B cell (primary cell): Measurements from ENCODE around the gene ERBB3. TPM values are rescaled to one million over a fixed set of nuclear protein-coding genes. Genes with fewer than 3 reads are reported as not detected.

ENCODE experiments used
- ATAC-seq: fragments of 200-7000 bp; cut with Tn5 transposase; one replicate; pipeline ENCODE4 v1.10.0; 2021; ENCODE audit warnings: low read depth, mild to moderate bottlenecking, moderate number of reproducible peaks, moderate library complexity
- CTCF ChIA-PET: fragments of 350-600 bp; sonication (Branson Sonifier 250); formaldehyde crosslinking; loops from one replicate; lab custom pipeline; 2021; ENCODE audit warnings: antibody characterized with exemption, inconsistent platforms; lab: Charles Lee
- POLR2A ChIA-PET: fragments of 350-600 bp; sonication (Branson Sonifier 250); formaldehyde crosslinking; loops from one replicate; lab custom pipeline; 2021; ENCODE audit warnings: antibody characterized with exemption; lab: Charles Lee
- DNase-seq: peaks from one replicate; pipeline ENCODE4 v3.0.0; 2013
- H2AFZ ChIP-seq: 2 replicates; pipeline ENCODE4 v1.6.1; 2012; ENCODE audit warnings: mild to moderate bottlenecking, low read depth, low read length; ENCODE audit not compliant: insufficient read depth, poor library complexity, severe bottlenecking
- H3K27ac ChIP-seq, 2 donors: 1 replicate in 1 of 2; 2 replicates in 1 of 2; pipeline ENCODE4 v1.5.1; 2012 to 2013; ENCODE audit warnings: low read length in 2 of 2, mild to moderate bottlenecking in 2 of 2, moderate library complexity in 1 of 2
- H3K27me3 ChIP-seq, 4 experiments: fragments of 200-600 bp in 1 of 4; sonication (generic) in 1 of 4; replicated peaks in 1 of 4; 1 replicate in 2 of 4; 2 replicates in 2 of 4; pipeline versions ENCODE4 v1.6.1 to v1.7.0; 2013 to 2016; ENCODE audit warnings: low read length in 3 of 4, mild to moderate bottlenecking in 2 of 4, mixed read lengths in 1 of 4, moderate library complexity in 1 of 4; ENCODE audit not compliant: insufficient read depth in 4 of 4, control insufficient read depth in 3 of 4; ENCODE audit errors: control extremely low read depth in 1 of 4
- H3K36me3 ChIP-seq, 2 experiments: replicated peaks in 1 of 2; 1 replicate in 1 of 2; 2 replicates in 1 of 2; pipeline versions ENCODE4 v1.6.1 to v1.7.1; 2013; ENCODE audit warnings: low read length in 1 of 2; ENCODE audit not compliant: insufficient read depth in 2 of 2, control insufficient read depth in 1 of 2; ENCODE audit errors: control extremely low read depth in 1 of 2, extremely low read depth in 1 of 2
- H3K4me1 ChIP-seq, 2 donors: fragments of 200-600 bp in 1 of 2; sonication (generic) in 1 of 2; 1 replicate in 1 of 2; 2 replicates in 1 of 2; pipeline versions ENCODE4 v1.5.1 to v1.6.1; 2013 to 2017; ENCODE audit warnings: low read length in 2 of 2; ENCODE audit not compliant: control insufficient read depth in 2 of 2, insufficient read depth in 2 of 2
- H3K4me2 ChIP-seq: replicated peaks from 2 replicates; pipeline ENCODE3; 2012; ENCODE audit warnings: mild to moderate bottlenecking, low read depth, low read length; ENCODE audit not compliant: poor library complexity, severe bottlenecking
- H3K4me3 ChIP-seq, 5 experiments: fragments of 200-600 bp in 1 of 5; sonication (generic) in 1 of 5; 1 replicate in 3 of 5; 2 replicates in 2 of 5; pipeline versions ENCODE4 v1.5.1 to v1.7.0; 2011 to 2016; ENCODE audit warnings: low read length in 4 of 5, mild to moderate bottlenecking in 4 of 5, low read depth in 2 of 5, control low read depth in 1 of 5, moderate library complexity in 1 of 5; ENCODE audit not compliant: insufficient read depth in 1 of 5; ENCODE audit errors: control extremely low read depth in 1 of 5, extremely low read depth in 1 of 5
- H3K79me2 ChIP-seq: fragments of 200-600 bp; sonication (generic); one replicate; pipeline ENCODE4 v1.6.0; 2016; ENCODE audit warnings: low read length; ENCODE audit not compliant: control insufficient read depth, insufficient read depth
- H3K9ac ChIP-seq: fragments of 200-600 bp; sonication (generic); 2 replicates; pipeline ENCODE4 v1.6.1; 2017; ENCODE audit warnings: mild to moderate bottlenecking, low read length, moderate library complexity
- H3K9me3 ChIP-seq, 3 donors: one replicate each; pipeline versions ENCODE4 v1.6.1 to v1.7.1; 2013; ENCODE audit warnings: low read length in 2 of 3; ENCODE audit not compliant: control insufficient read depth in 2 of 3, insufficient read depth in 1 of 3; ENCODE audit errors: control extremely low read depth in 1 of 3
- H4K20me1 ChIP-seq: 2 replicates; pipeline ENCODE4 v1.6.0; 2012; ENCODE audit warnings: mild to moderate bottlenecking, low read length; ENCODE audit not compliant: insufficient read depth, control insufficient read depth, poor library complexity, severe bottlenecking
- H3K27ac Mint-ChIP-seq: one replicate; pipeline ENCODE4 v1.8.0; 2021; ENCODE audit warnings: mixed read lengths
- H3K27me3 Mint-ChIP-seq: one replicate; pipeline ENCODE4 v1.8.0; 2021; ENCODE audit warnings: mixed read lengths
- H3K4me1 Mint-ChIP-seq: one replicate; pipeline ENCODE4 v1.8.0; 2021; ENCODE audit warnings: mixed read lengths
- H3K4me3 Mint-ChIP-seq: one replicate; pipeline ENCODE4 v1.8.0; 2021; ENCODE audit warnings: mixed read lengths
- H3K9me3 Mint-ChIP-seq: one replicate; pipeline ENCODE4 v1.8.0; 2022; ENCODE audit warnings: mixed read lengths; ENCODE audit not compliant: insufficient read depth
- EZH2 ChIP-seq: IDR thresholded peaks from 2 replicates; pipeline ENCODE4 v1.6.1; 2012; ENCODE audit warnings: borderline replicate concordance, low read depth, mild to moderate bottlenecking, moderate library complexity, low read length; ENCODE audit not compliant: insufficient read depth, poor library complexity, severe bottlenecking
- WGBS: methylation state at CpG from one replicate; pipeline ENCODE4 v1.1.5; 2013; ENCODE audit warnings: missing lambda C conversion rate; ENCODE audit not compliant: insufficient coverage; 5-methylcytosine and 5-hydroxymethylcytosine counted together
- intact Hi-C: fragments of 100-400 bp; cut with micrococcal nuclease; formaldehyde crosslinking; loops from one replicate; pipeline ENCODE4 v1.10.0; 2022
- polyA plus RNA-seq: library from polyadenylated mRNA; depleted of rRNA; stranded (reverse); fragments of >200 nt; gene quantifications from 2 replicates; pipeline ENCODE4 v1.2.3, GENCODE V29; 2012
- total RNA-seq, 2 donors: library from RNA; stranded (reverse); fragments of 120-200 nt in 1 of 2; gene quantifications; 1 replicate in 1 of 2; 2 replicates in 1 of 2; pipeline versions ENCODE4 v1.2.3 to v1.2.4, GENCODE V29; 2013 to 2022
- TF ChIP-seq, protein P1 (sequence below): fragments of 200-600 bp; IDR thresholded peaks from one replicate; pipeline ENCODE4 v1.8.0; 2022; ENCODE audit warnings: antibody characterized with exemption, mild to moderate bottlenecking

Gene ERBB3
- total and polyA plus RNA-seq, 2 donors (not counting 1 experiment from before 2014, with no cell fraction given) = 0.10 TPM; not detected in 1

GRCh38 chr12:56078427-56078826, 1.5 kb upstream of the ERBB3 start:
- Mint-ChIP-seq H3K9me3 (no peaks in the 10 kb centered on the region), H3K4me3 (peak overlapping the region; percentile 91), H3K27me3 (peaks cover 9% of the 10 kb centered on the region), H3K4me1 (peaks cover 12% of the 10 kb centered on the region), H3K27ac (no peak overlapping the region)
- Histone ChIP-seq H3K36me3 (no peaks in the 10 kb centered on the region), H3K4me3 (no peak overlapping the region), H4K20me1 (no peaks in the 10 kb centered on the region), H3K27ac (no peak overlapping the region), H3K9ac (no peak overlapping the region), H3K4me2 (no peak overlapping the region), H3K27me3 (peaks cover 0 to 39% (median 15%) of the 10 kb centered on the region in 4 experiments), H3K79me2 (no peaks in the 10 kb centered on the region), H3K4me1 (peaks cover 18 to 22% of the 10 kb centered on the region in 2 donors), H3K9me3 (peaks cover 0 to 12% (median 0%) of the 10 kb centered on the region in 3 donors), H2AFZ (no peak overlapping the region)
- POLR2A ChIA-PET = no interaction called here
- intact Hi-C loops = no loop called here
- WGBS = no CpG with 5 or more reads among the region's 1 CpG
- DNase-seq (no peak), ATAC-seq (no peak)
- TF ChIP-seq, protein P1, sequence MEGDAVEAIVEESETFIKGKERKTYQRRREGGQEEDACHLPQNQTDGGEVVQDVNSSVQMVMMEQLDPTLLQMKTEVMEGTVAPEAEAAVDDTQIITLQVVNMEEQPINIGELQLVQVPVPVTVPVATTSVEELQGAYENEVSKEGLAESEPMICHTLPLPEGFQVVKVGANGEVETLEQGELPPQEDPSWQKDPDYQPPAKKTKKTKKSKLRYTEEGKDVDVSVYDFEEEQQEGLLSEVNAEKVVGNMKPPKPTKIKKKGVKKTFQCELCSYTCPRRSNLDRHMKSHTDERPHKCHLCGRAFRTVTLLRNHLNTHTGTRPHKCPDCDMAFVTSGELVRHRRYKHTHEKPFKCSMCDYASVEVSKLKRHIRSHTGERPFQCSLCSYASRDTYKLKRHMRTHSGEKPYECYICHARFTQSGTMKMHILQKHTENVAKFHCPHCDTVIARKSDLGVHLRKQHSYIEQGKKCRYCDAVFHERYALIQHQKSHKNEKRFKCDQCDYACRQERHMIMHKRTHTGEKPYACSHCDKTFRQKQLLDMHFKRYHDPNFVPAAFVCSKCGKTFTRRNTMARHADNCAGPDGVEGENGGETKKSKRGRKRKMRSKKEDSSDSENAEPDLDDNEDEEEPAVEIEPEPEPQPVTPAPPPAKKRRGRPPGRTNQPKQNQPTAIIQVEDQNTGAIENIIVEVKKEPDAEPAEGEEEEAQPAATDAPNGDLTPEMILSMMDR = no peak
- no peak for TF ChIP-seq EZH2
- CTCF ChIA-PET = interaction anchor here (1.6 kb wide), 1 partner anchor 40 kb away, joined by 3 read pairs; the partner anchor contains the start of gene ZC3H10

DNA sequence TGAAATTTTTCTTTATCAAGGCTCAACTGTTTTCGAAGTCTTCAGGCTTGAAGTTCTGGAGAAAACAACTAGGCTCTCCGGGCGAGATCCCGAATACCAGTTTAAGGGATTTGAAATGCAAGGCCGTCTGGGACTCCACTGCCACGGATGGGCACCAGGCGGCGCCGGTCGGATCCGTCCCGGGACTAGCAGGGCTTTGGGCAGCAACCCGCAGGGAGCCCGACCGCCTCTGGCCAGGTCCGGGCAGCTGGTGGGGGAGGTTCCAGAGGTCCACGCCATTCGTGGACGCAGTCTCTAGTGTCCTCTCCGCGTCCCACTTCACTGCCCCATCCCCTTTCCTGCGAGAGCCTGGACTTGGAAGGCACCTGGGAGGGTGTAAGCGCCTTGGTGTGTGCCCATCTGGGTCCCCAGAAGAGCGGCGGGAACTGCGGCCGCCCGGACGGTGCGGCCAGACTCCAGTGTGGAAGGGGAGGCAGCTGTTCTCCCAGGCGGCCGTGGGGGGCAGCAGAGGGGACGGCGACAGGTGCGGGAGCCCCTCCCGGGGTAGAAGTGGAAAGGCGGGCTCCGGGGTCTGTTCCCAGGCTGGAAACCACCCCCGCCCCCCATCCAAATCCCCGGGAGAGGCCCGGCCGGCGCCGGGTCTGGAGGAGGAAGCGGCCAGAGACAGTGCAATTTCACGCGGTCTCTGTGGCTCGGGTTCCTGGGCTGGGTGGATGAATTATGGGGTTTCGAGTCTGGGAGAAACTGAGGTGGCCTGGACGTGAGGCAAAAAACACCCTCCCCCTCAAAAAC, 838 bp upstream of the ERBB3 start:
- Mint-ChIP-seq H3K27me3 (peaks cover 15% of the 10 kb centered on the region), H3K27ac (no peak overlapping the region), H3K4me3 (peak overlapping the region; percentile 91), H3K9me3 (no peaks in the 10 kb centered on the region), H3K4me1 (peaks cover 12% of the 10 kb centered on the region)
- Histone ChIP-seq H3K4me2 (peak overlapping the region; percentile 100), H3K4me3 (peak overlapping the region; percentile 53 to 91 (median 70)), H3K4me1 (peaks cover 18 to 22% of the 10 kb centered on the region in 2 donors), H3K9me3 (peaks cover 0 to 12% (median 0%) of the 10 kb centered on the region in 3 donors), H4K20me1 (no peaks in the 10 kb centered on the region), H3K27me3 (peaks cover 0 to 46% (median 15%) of the 10 kb centered on the region in 4 experiments), H3K9ac (peak overlapping the region; percentile 79), H3K79me2 (no peaks in the 10 kb centered on the region), H3K27ac (no peak overlapping the region), H3K36me3 (no peaks in the 10 kb centered on the region), H2AFZ (peak overlapping the region; percentile 91)
- TF ChIP-seq, protein P1 = peak; percentile 80
- TF ChIP-seq EZH2 = no peak
- POLR2A ChIA-PET = interaction anchor here (2.1 kb wide), 1 partner anchor 25 kb away, joined by 5 read pairs; the partner anchor contains the start of gene PA2G4
- ATAC-seq (peak; percentile 77), DNase-seq (peak; percentile 65)
- 8% methylated on average over 37 of the region's 50 CpGs for WGBS
- intact Hi-C loops = loop anchor here (1.0 kb wide), 1 partner anchor 39 kb away; the partner anchor contains the start of gene ZC3H10
- CTCF ChIA-PET = interaction anchor here (0.7 to 1.6 kb wide), 8 partner anchors 9 to 336 kb away, joined by 3 read pairs; partner anchors contain the start of genes GDF11, STAT2 and ZC3H10
